PC-3 (cell line): ENCODE measurements around the gene ERO1B. TPM values are rescaled to one million over a fixed set of nuclear protein-coding genes. Genes with fewer than 3 reads are reported as not detected.

Experiments used
- ATAC-seq: fragments of 200-7000 bp; cut with Tn5 transposase; 2 replicates; pipeline ENCODE4 v1.9.1; 2020; ENCODE audit warnings: mild to moderate bottlenecking, moderate library complexity
- BruUV-seq: library from RNA; stranded (reverse); fragments of 400-500 nt; replicated peaks from 2 replicates; lab custom pipeline; 2021; lab: Mats Ljungman, UMichigan
- CTCF ChIA-PET: fragments of 300-600 bp; sonication (Branson Sonifier 250); formaldehyde crosslinking; loops from one replicate; lab custom pipeline; 2022; ENCODE audit warnings: antibody characterized with exemption; lab: Charles Lee
- POLR2A ChIA-PET: fragments of 300-600 bp; sonication (Branson Sonifier 250); formaldehyde crosslinking; loops from one replicate; lab custom pipeline; 2022; ENCODE audit warnings: antibody characterized with exemption; ENCODE audit not compliant: unreplicated experiment; lab: Charles Lee
- DNase-seq: peaks from one replicate; pipeline ENCODE4 v3.0.0-alpha.2; 2015
- H2AFZ ChIP-seq: fragments of 300-600 bp; sonication (generic); 2 replicates; pipeline ENCODE4 v1.6.0; 2016; ENCODE audit warnings: antibody characterized with exemption, low read length
- H3F3A ChIP-seq: fragments of 300-600 bp; sonication (generic); one replicate; pipeline ENCODE4 v1.6.0; 2017; ENCODE audit warnings: antibody characterized with exemption, low read length, control low read depth, mild to moderate bottlenecking; ENCODE audit not compliant: unreplicated experiment
- H3K27ac ChIP-seq: fragments of 300-600 bp; sonication (generic); 2 replicates; pipeline ENCODE4 v1.5.1; 2016; ENCODE audit warnings: mild to moderate bottlenecking, low read length
- H3K27me3 ChIP-seq: fragments of 300-600 bp; sonication (generic); 2 replicates; pipeline ENCODE4 v1.6.1; 2016; ENCODE audit warnings: low read length, mixed read lengths
- H3K36me3 ChIP-seq: fragments of 300-600 bp; sonication (generic); 2 replicates; pipeline ENCODE4 v1.6.1; 2016; ENCODE audit warnings: low read depth, mixed run types, low read length, mixed read lengths
- H3K4me1 ChIP-seq: fragments of 300-600 bp; sonication (generic); 2 replicates; pipeline ENCODE4 v1.5.1; 2016; ENCODE audit warnings: low read length; ENCODE audit not compliant: insufficient read depth
- H3K4me2 ChIP-seq: fragments of 300-600 bp; sonication (generic); 2 replicates; pipeline ENCODE4 v1.6.0; 2016; ENCODE audit warnings: low read length
- H3K4me3 ChIP-seq: fragments of 300-600 bp; sonication (generic); 2 replicates; pipeline ENCODE4 v1.5.1; 2016; ENCODE audit warnings: mild to moderate bottlenecking, low read length, mixed read lengths
- H3K79me2 ChIP-seq: fragments of 300-600 bp; sonication (generic); 2 replicates; pipeline ENCODE4 v1.6.1; 2017; ENCODE audit warnings: low read length, mixed read lengths
- H3K9ac ChIP-seq: fragments of 300-600 bp; sonication (generic); 2 replicates; pipeline ENCODE4 v1.6.0; 2016; ENCODE audit warnings: mild to moderate bottlenecking, low read length
- H3K9me2 ChIP-seq: fragments of 300-600 bp; sonication (generic); replicated peaks from 2 replicates; pipeline ENCODE4 v1.6.1; 2016; ENCODE audit warnings: mixed run types, low read length, mixed read lengths
- H3K9me3 ChIP-seq: fragments of 300-600 bp; sonication (generic); 2 replicates; pipeline ENCODE4 v1.6.1; 2016; ENCODE audit warnings: low read length, mixed read lengths
- H4K20me1 ChIP-seq: fragments of 300-600 bp; sonication (generic); 2 replicates; pipeline ENCODE4 v1.6.1; 2016; ENCODE audit warnings: low read length, mixed read lengths
- EZH2 ChIP-seq: fragments of 300-600 bp; sonication (generic); IDR thresholded peaks from one replicate; pipeline ENCODE4 v1.6.1; 2017; ENCODE audit warnings: antibody characterized with exemption, mild to moderate bottlenecking, low read length; ENCODE audit not compliant: unreplicated experiment
- EZH2phosphoT487 ChIP-seq: fragments of 300-600 bp; sonication (generic); IDR thresholded peaks from 2 replicates; pipeline ENCODE4 v1.6.1; 2018; ENCODE audit warnings: mild to moderate bottlenecking, antibody characterized with exemption, low read length, borderline replicate concordance
- intact Hi-C: fragments of 100-400 bp; cut with micrococcal nuclease; formaldehyde crosslinking; loops from 2 replicates; pipeline ENCODE4 v1.9.0; 2023
- total RNA-seq: library from RNA; depleted of rRNA; stranded (reverse); fragments of >200 nt; gene quantifications from 2 replicates; pipeline ENCODE4 v1.2.3, GENCODE V29; 2014
- TF ChIP-seq, protein P1 (sequence below): fragments of 300-600 bp; sonication (generic); conservative IDR thresholded peaks from 2 replicates; pipeline ENCODE4 v1.5.1; 2017; ENCODE audit warnings: antibody characterized with exemption, low read depth, mild to moderate bottlenecking, low read length

Gene ERO1B
- total RNA-seq, 1 experiment from 2014 or later: 0.95 TPM

DNA sequence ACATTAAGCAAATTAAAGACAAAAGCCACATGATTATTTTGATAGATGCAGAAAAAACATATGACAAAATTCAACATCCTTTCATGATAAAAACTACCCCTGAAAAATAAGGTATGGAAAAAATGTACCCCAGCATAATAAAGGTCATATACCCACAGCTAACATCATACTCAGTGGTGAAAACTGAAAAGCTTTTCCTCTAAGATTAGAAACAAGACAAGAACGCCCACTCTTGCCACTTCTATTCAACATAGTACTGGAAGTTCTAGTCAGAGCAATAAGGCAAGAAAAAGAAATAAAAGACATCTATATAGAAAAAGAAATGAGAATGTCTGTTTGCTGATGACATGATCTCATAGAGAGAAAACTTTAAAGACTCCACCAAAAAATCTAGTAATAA lies 20.7 kb downstream of the ERO1B start:
- no peaks in the 10 kb centered on the region for H3K9me3 ChIP-seq
- no peak for TF ChIP-seq EZH2
- H3F3A ChIP-seq: no peaks in the 10 kb centered on the region
- H3K9me2 ChIP-seq: no peaks in the 10 kb centered on the region
- no peak overlapping the region for H3K4me3 ChIP-seq
- BruUV-seq: no TSS peak
- intact Hi-C loops: no loop called here
- H4K20me1 ChIP-seq: no peaks in the 10 kb centered on the region
- no peak overlapping the region for H3K27ac ChIP-seq
- no peak overlapping the region for H3K9ac ChIP-seq
- H3K4me2 ChIP-seq: no peak overlapping the region
- H3K27me3 ChIP-seq: no peaks in the 10 kb centered on the region
- H3K79me2 ChIP-seq: no peaks in the 10 kb centered on the region
- no peak overlapping the region for H2AFZ ChIP-seq
- POLR2A ChIA-PET: no interaction called here
- CTCF ChIA-PET: no interaction called here
- no peaks in the 10 kb centered on the region for H3K4me1 ChIP-seq
- no peaks in the 10 kb centered on the region for H3K36me3 ChIP-seq
- ATAC-seq: no peak
- DNase-seq: no peak

DNA sequence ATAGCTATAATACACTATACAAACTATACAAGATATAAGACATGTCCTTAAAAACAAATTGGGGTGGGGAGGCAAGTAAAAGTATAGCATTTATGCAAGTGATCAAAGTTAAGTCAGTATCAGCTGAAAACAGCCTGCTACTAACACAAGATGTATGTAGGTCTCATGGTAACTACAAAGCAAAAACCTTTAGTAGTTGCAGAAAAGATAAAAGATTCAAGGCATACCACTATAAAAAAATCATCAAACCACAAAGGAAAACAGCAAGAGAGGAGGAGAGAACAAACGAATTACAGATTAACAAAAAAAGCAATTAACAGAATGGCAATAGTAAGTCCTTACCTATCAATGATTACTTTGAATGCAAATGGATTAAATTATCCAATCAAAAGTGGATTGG lies 22.7 kb downstream of the ERO1B start:
- no peak for DNase-seq
- no peaks in the 10 kb centered on the region for H3K4me1 ChIP-seq
- H3K9me3 ChIP-seq: no peaks in the 10 kb centered on the region
- intact Hi-C loops: no loop called here
- H3K4me2 ChIP-seq: no peak overlapping the region
- no peaks in the 10 kb centered on the region for H4K20me1 ChIP-seq
- no peaks in the 10 kb centered on the region for H3K27me3 ChIP-seq
- no peak overlapping the region for H3K9ac ChIP-seq
- H3K36me3 ChIP-seq: no peaks in the 10 kb centered on the region
- no peak for ATAC-seq
- TF ChIP-seq, protein P1, sequence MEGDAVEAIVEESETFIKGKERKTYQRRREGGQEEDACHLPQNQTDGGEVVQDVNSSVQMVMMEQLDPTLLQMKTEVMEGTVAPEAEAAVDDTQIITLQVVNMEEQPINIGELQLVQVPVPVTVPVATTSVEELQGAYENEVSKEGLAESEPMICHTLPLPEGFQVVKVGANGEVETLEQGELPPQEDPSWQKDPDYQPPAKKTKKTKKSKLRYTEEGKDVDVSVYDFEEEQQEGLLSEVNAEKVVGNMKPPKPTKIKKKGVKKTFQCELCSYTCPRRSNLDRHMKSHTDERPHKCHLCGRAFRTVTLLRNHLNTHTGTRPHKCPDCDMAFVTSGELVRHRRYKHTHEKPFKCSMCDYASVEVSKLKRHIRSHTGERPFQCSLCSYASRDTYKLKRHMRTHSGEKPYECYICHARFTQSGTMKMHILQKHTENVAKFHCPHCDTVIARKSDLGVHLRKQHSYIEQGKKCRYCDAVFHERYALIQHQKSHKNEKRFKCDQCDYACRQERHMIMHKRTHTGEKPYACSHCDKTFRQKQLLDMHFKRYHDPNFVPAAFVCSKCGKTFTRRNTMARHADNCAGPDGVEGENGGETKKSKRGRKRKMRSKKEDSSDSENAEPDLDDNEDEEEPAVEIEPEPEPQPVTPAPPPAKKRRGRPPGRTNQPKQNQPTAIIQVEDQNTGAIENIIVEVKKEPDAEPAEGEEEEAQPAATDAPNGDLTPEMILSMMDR: no peak
- TF ChIP-seq EZH2phosphoT487 (no peak), EZH2 (no peak)
- POLR2A ChIA-PET: no interaction called here
- no peaks in the 10 kb centered on the region for H3K79me2 ChIP-seq
- no peaks in the 10 kb centered on the region for H3K9me2 ChIP-seq
- H2AFZ ChIP-seq: no peak overlapping the region
- H3F3A ChIP-seq: no peaks in the 10 kb centered on the region
- H3K4me3 ChIP-seq: no peak overlapping the region
- no peak overlapping the region for H3K27ac ChIP-seq
- CTCF ChIA-PET: no interaction called here
- BruUV-seq: no TSS peak

DNA sequence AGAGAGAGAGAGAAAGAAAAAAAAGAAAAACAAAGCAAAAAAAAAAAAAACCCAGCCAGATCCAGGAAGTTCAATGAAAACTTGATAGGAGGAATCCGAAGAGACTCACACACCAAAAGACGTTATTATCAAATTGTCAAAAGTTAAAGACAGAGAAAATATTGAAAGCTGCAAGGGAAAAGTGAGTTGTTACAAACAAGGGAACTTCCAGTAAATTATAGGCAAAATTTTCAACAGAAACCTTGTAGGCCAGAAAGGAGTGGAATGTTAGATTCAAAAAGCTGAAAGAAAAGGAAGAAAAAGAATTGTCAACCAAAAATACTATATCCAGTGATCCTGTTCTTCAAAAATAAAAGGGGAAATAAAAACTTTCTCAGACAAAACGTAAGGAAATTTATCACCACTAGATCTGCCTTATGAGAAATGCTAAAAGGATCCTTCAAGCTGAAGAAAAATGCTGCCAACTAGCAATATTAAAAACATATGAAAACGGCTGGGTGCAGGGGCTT lies 23.6 kb downstream of the ERO1B start:
- Histone ChIP-seq H3K27me3 (no peaks in the 10 kb centered on the region), H3F3A (no peaks in the 10 kb centered on the region), H3K9me2 (no peaks in the 10 kb centered on the region), H2AFZ (no peak overlapping the region), H3K9ac (no peak overlapping the region), H3K4me1 (no peaks in the 10 kb centered on the region), H3K9me3 (no peaks in the 10 kb centered on the region), H4K20me1 (no peaks in the 10 kb centered on the region), H3K27ac (no peak overlapping the region), H3K79me2 (no peaks in the 10 kb centered on the region), H3K4me3 (no peak overlapping the region), H3K4me2 (no peak overlapping the region), H3K36me3 (no peaks in the 10 kb centered on the region)
- intact Hi-C loops: loop anchor here (1.0 kb wide), 1 partner anchor 23 kb away; the partner anchor contains the start of gene ERO1B
- no peak for DNase-seq
- TF ChIP-seq EZH2 (no peak), EZH2phosphoT487 (no peak)
- TF ChIP-seq, protein P1: no peak
- no TSS peak for BruUV-seq
- ATAC-seq: no peak
- ChIA-PET CTCF (no interaction called here), POLR2A (no interaction called here)
